Left lung (tissue), 10 donors: ENCODE measurements around the gene CAV1. TPM values are rescaled to one million over a fixed set of nuclear protein-coding genes. Genes with fewer than 3 reads are reported as not detected.
"Not testable (repeated sequence)": the region's sequence is repeated elsewhere in the genome, so short reads cannot be mapped to it uniquely, and the experiment has no call there.

Experiments
- ATAC-seq: fragments of 200-7000 bp; cut with Tn5 transposase; one replicate; pipeline ENCODE4 v1.9.1; 2020; ENCODE audit warnings: moderate library complexity
- DNase-seq, 4 donors: peaks; one replicate each; pipeline ENCODE4 v3.0.0-alpha.2; 2013 to 2020
- H3K27ac ChIP-seq, 2 donors: fragments of 200-600 bp; sonication (generic) in 1 of 2; one replicate each; pipeline versions ENCODE4 v1.5.0 to v1.8.0; 2020 to 2021
- H3K27me3 ChIP-seq, 2 donors: fragments of 200-600 bp; sonication (generic) in 1 of 2; one replicate each; pipeline versions ENCODE4 v1.5.0 to v1.8.0; 2020 to 2021
- H3K36me3 ChIP-seq, 2 donors: fragments of 200-600 bp; sonication (generic) in 1 of 2; one replicate each; pipeline versions ENCODE4 v1.5.0 to v1.8.0; 2020 to 2021
- H3K4me1 ChIP-seq, 2 donors: fragments of 200-600 bp; one replicate each; pipeline ENCODE4 v1.8.0; 2021
- H3K4me3 ChIP-seq, 2 donors: fragments of 200-600 bp; sonication (generic) in 1 of 2; one replicate each; pipeline versions ENCODE4 v1.5.0 to v1.8.0; 2020 to 2021; ENCODE audit warnings: mild to moderate bottlenecking in 1 of 2
- H3K9me3 ChIP-seq, 2 donors: fragments of 200-600 bp; sonication (generic) in 1 of 2; one replicate each; pipeline versions ENCODE4 v1.5.0 to v1.8.0; 2020 to 2021
- CTCF ChIP-seq, 2 donors: fragments of 200-600 bp; sonication (generic) in 1 of 2; IDR thresholded peaks; one replicate each; pipeline versions ENCODE4 v1.5.0 to v1.8.0; 2021; ENCODE audit warnings: antibody characterized with exemption in 2 of 2
- intact Hi-C, 2 donors: fragments of 100-400 bp; cut with DNase I; formaldehyde crosslinking; loops; one replicate each; pipeline versions ENCODE4 v1.11.2 to v1.14.2; 2022
- polyA plus RNA-seq, 6 donors: library from polyadenylated mRNA; unstranded; fragments of 120-200 nt; gene quantifications; one replicate each; pipeline ENCODE4 v1.2.1, GENCODE V29; 2013; ENCODE audit not compliant: insufficient read length in 6 of 6
- total RNA-seq, 2 donors: library from RNA; stranded (reverse); fragmentation: NEBNext Ultra II Directional; extraction: Animal tissue kit (Norgen Biotek cat#: 25700); gene quantifications; one replicate each; pipeline ENCODE4 v1.2.1, GENCODE V29; 2021
- donor health status: DM: no; HTN: yes; CAD: no.
- donor health status: DM: no; HTN: no; CAD: no.

The CAV1 gene
- total and polyA plus RNA-seq, 8 donors: 332 to 520 (median 402) TPM

- Histone ChIP-seq H3K27ac (no peak overlapping the region), H3K4me3 (no peak overlapping the region), H3K9me3 (no peaks in the 10 kb centered on the region), H3K27me3 (no peaks in the 10 kb centered on the region), H3K4me1 (peaks cover 0 to 16% of the 10 kb centered on the region in 2 donors), H3K36me3 (no peaks in the 10 kb centered on the region)
- ATAC-seq (no peak), DNase-seq (no peak)
- no peak for TF ChIP-seq CTCF (IDR thresholded peaks at IDR 0.05)
- intact Hi-C loops: loop anchor here in 1 of 2 donors (5.0 to 10.0 kb wide), 2 partner anchors 51 to 328 kb away; no protein-coding TSS in a partner anchor
Measured at GRCh38 chr7:116585392-116585791, 60.6 kb downstream of the CAV1 start.

GRCh38 chr7:116585967-116586366 lies 61.1 kb downstream of the CAV1 start:
- TF ChIP-seq CTCF (IDR thresholded peaks at IDR 0.05): no peak
- no peaks in the 10 kb centered on the region for H3K27me3 ChIP-seq
- ATAC-seq (no peak), DNase-seq (no peak)
- no peak overlapping the region for H3K4me3 ChIP-seq
- no peaks in the 10 kb centered on the region for H3K36me3 ChIP-seq
- intact Hi-C loops: loop anchor here in 1 of 2 donors (5.0 to 10.0 kb wide), 2 partner anchors 51 to 329 kb away; no protein-coding TSS in a partner anchor
- H3K4me1 ChIP-seq: peaks cover 0 to 16% of the 10 kb centered on the region in 2 donors
- H3K9me3 ChIP-seq: no peaks in the 10 kb centered on the region
- no peak overlapping the region for H3K27ac ChIP-seq

GRCh38 chr7:116587200-116587599 lies 62.4 kb downstream of the CAV1 start:
- intact Hi-C loops: loop anchor here in 1 of 2 donors (5.0 to 10.0 kb wide), 2 partner anchors 52 to 330 kb away; no protein-coding TSS in a partner anchor

GRCh38 chr7:116588225-116588624 lies 63.4 kb downstream of the CAV1 start:
- peak overlapping the region; percentile 16 to 28 for H3K27ac ChIP-seq
- ATAC-seq: peak; percentile 51

More at GRCh38 chr7:116587200-116587599, 62.4 kb downstream of the CAV1 start:
- not testable (repeated sequence) for DNase-seq, H3K4me3 ChIP-seq, H3K27me3 ChIP-seq, H3K9me3 ChIP-seq, H3K36me3 ChIP-seq, H3K27ac ChIP-seq, ATAC-seq
- H3K4me1 ChIP-seq: peaks cover 0 to 24% of the 10 kb centered on the region in 2 donors

GRCh38 chr7:116588641-116589594 lies 64.1 kb downstream of the CAV1 start:
- ATAC-seq: peak; percentile 64
- Histone ChIP-seq H3K36me3 (no peaks in the 10 kb centered on the region), H3K4me1 (peaks cover 0 to 24% of the 10 kb centered on the region in 2 donors), H3K4me3 (no peak overlapping the region), H3K27ac (peak overlapping the region; percentile 16 to 28), H3K9me3 (no peaks in the 10 kb centered on the region), H3K27me3 (peaks cover 0 to 13% of the 10 kb centered on the region in 2 donors)
- DNase-seq: peak in 2 of 4 donors; percentile 64 to 76
- intact Hi-C loops: loop anchor here in 1 of 2 donors (5.0 to 10.0 kb wide), 2 partner anchors 54 to 332 kb away; no protein-coding TSS in a partner anchor
- peak; percentile 57 to 60 for TF ChIP-seq CTCF (IDR thresholded peaks at IDR 0.05)

More at GRCh38 chr7:116588225-116588624, 63.4 kb downstream of the CAV1 start:
- no peak for TF ChIP-seq CTCF (IDR thresholded peaks at IDR 0.05)
- no peak overlapping the region for H3K4me3 ChIP-seq
- no peaks in the 10 kb centered on the region for H3K36me3 ChIP-seq
- H3K9me3 ChIP-seq: no peaks in the 10 kb centered on the region
- H3K4me1 ChIP-seq: peaks cover 0 to 29% of the 10 kb centered on the region in 2 donors
- peaks cover 0 to 13% of the 10 kb centered on the region in 2 donors for H3K27me3 ChIP-seq
- peak in 1 of 4 donors; percentile 18 for DNase-seq
- intact Hi-C loops: loop anchor here in 1 of 2 donors (5.0 to 10.0 kb wide), 2 partner anchors 53 to 331 kb away; no protein-coding TSS in a partner anchor
